H1 (cell line): Measurements from ENCODE around the gene TBX4. TPM values are rescaled to one million over a fixed set of nuclear protein-coding genes. Genes with fewer than 3 reads are reported as not detected.

Source experiments
- CTCF ChIA-PET: fragments of 300-600 bp; sonication (Branson Sonifier 250); formaldehyde crosslinking; loops from one replicate; lab custom pipeline; 2021; ENCODE audit not compliant: partially characterized antibody; lab: Charles Lee
- POLR2A ChIA-PET: fragments of 300-600 bp; sonication (Branson Sonifier 250); formaldehyde crosslinking; loops from one replicate; lab custom pipeline; 2021; ENCODE audit warnings: inconsistent platforms; ENCODE audit not compliant: partially characterized antibody; lab: Charles Lee
- DNase-seq, 2 experiments: peaks; one replicate each; pipeline versions ENCODE4 v3.0.0 to v3.0.0-alpha.2; 2010 to 2022; ENCODE audit warnings: low spot score in 2 of 2, low read depth in 1 of 2, mixed read lengths in 1 of 2
- FAIRE-seq: peaks from 2 replicates; lab custom pipeline; 2011; peaks lifted over from hg19 to GRCh38; lab: Jason Lieb, UNC
- H2AFZ ChIP-seq: 2 replicates; pipeline ENCODE4 v1.8.1; 2012; ENCODE audit warnings: low read length, inconsistent platforms
- H2AK5ac ChIP-seq: 2 replicates; pipeline ENCODE4 v1.6.1; 2013; ENCODE audit warnings: low read depth, low read length
- H2BK120ac ChIP-seq: replicated peaks from 2 replicates; pipeline ENCODE3; 2013; ENCODE audit warnings: low read depth, low read length, inconsistent platforms
- H2BK12ac ChIP-seq: 2 replicates; pipeline ENCODE4 v1.6.1; 2013; ENCODE audit warnings: low read depth, low read length
- H2BK15ac ChIP-seq: 2 replicates; pipeline ENCODE4 v1.6.1; 2013; ENCODE audit warnings: low read length
- H2BK20ac ChIP-seq: 2 replicates; pipeline ENCODE4 v1.6.1; 2013; ENCODE audit warnings: low read length
- H2BK5ac ChIP-seq: 2 replicates; pipeline ENCODE4 v1.6.1; 2013; ENCODE audit warnings: low read depth, low read length
- H3K14ac ChIP-seq: 2 replicates; pipeline ENCODE4 v1.6.1; 2013; ENCODE audit warnings: inconsistent platforms; ENCODE audit not compliant: insufficient read length
- H3K18ac ChIP-seq: 2 replicates; pipeline ENCODE4 v1.6.1; 2013; ENCODE audit warnings: low read length; ENCODE audit errors: extremely low read depth
- H3K23ac ChIP-seq: 2 replicates; pipeline ENCODE4 v1.6.1; 2013; ENCODE audit warnings: inconsistent platforms; ENCODE audit not compliant: insufficient read length
- H3K23me2 ChIP-seq: 2 replicates; pipeline ENCODE4 v1.6.1; 2013; ENCODE audit warnings: low read depth, low read length
- H3K27ac ChIP-seq: 2 replicates; pipeline ENCODE4 v1.6.1; 2011; ENCODE audit warnings: low read depth, low read length, inconsistent platforms
- H3K27me3 ChIP-seq, 4 experiments: replicated peaks in 1 of 4; 1 replicate in 1 of 4; 2 replicates in 3 of 4; pipeline versions ENCODE4 v1.6.1 to v1.8.1; 2011 to 2013; ENCODE audit warnings: low read length in 3 of 4, mild to moderate bottlenecking in 3 of 4, inconsistent platforms in 2 of 4, mixed read lengths in 2 of 4, moderate library complexity in 1 of 4; ENCODE audit not compliant: control insufficient read depth in 3 of 4, insufficient read depth in 3 of 4; ENCODE audit errors: extremely low read depth in 1 of 4
- H3K36me3 ChIP-seq, 4 experiments: 2 replicates each; pipeline versions ENCODE4 v1.6.1 to v1.8.1; 2011 to 2013; ENCODE audit warnings: mild to moderate bottlenecking in 4 of 4, low read length in 3 of 4, moderate library complexity in 2 of 4, control low read depth in 1 of 4, inconsistent platforms in 1 of 4; ENCODE audit not compliant: insufficient read depth in 4 of 4, control insufficient read depth in 2 of 4
- H3K4ac ChIP-seq: replicated peaks from 2 replicates; pipeline ENCODE3; 2013; ENCODE audit warnings: low read length, low read depth, mixed read lengths, inconsistent platforms; ENCODE audit not compliant: insufficient read length
- H3K4me1 ChIP-seq, 4 experiments: replicated peaks in 1 of 4; 1 replicate in 1 of 4; 2 replicates in 3 of 4; pipeline versions ENCODE4 v1.6.1 to v1.8.1; 2011 to 2013; ENCODE audit warnings: low read length in 3 of 4, inconsistent platforms in 2 of 4, mixed read lengths in 1 of 4; ENCODE audit not compliant: insufficient read depth in 4 of 4, control insufficient read depth in 3 of 4
- H3K4me2 ChIP-seq, 2 experiments: 2 replicates each; pipeline versions ENCODE4 v1.6.1 to v1.8.1; 2011 to 2013; ENCODE audit warnings: low read depth in 2 of 2, low read length in 2 of 2, control low read depth in 1 of 2, inconsistent platforms in 1 of 2, mild to moderate bottlenecking in 1 of 2; ENCODE audit not compliant: insufficient read depth in 1 of 2
- H3K4me3 ChIP-seq, 4 experiments: fragments of 200-600, 300-600 bp in 1 of 4; sonication (generic), shearing (Covaris generic), sonication (Bioruptor Twin) in 1 of 4; 2 replicates each; pipeline versions ENCODE4 v1.5.1 to v1.8.1; 2011 to 2016; ENCODE audit warnings: low read length in 4 of 4, low read depth in 3 of 4, control low read depth in 2 of 4, inconsistent platforms in 2 of 4, mild to moderate bottlenecking in 2 of 4, mixed read lengths in 1 of 4, moderate library complexity in 1 of 4; ENCODE audit not compliant: insufficient read depth in 2 of 4; ENCODE audit errors: extremely low read depth in 1 of 4
- H3K56ac ChIP-seq: replicated peaks from 2 replicates; pipeline ENCODE3; 2013; ENCODE audit warnings: low read depth, mild to moderate bottlenecking, mixed read lengths, low read length, inconsistent platforms; ENCODE audit not compliant: insufficient read length
- H3K79me1 ChIP-seq: 2 replicates; pipeline ENCODE4 v1.6.1; 2013; ENCODE audit warnings: low read depth, low read length, control low read depth
- H3K79me2 ChIP-seq, 2 experiments: 2 replicates each; pipeline versions ENCODE4 v1.6.1 to v1.8.1; 2012 to 2013; ENCODE audit warnings: low read length in 2 of 2, mild to moderate bottlenecking in 2 of 2, inconsistent platforms in 1 of 2; ENCODE audit not compliant: insufficient read depth in 2 of 2, control insufficient read depth in 1 of 2
- H3K9ac ChIP-seq, 4 experiments: replicated peaks in 1 of 4; 1 replicate in 1 of 4; 2 replicates in 3 of 4; pipeline versions ENCODE4 v1.6.1 to v1.8.1; 2011 to 2013; ENCODE audit warnings: low read depth in 3 of 4, low read length in 3 of 4, control low read depth in 2 of 4, mild to moderate bottlenecking in 2 of 4, moderate library complexity in 2 of 4, inconsistent platforms in 1 of 4; ENCODE audit errors: extremely low read depth in 1 of 4
- H3K9me3 ChIP-seq, 2 experiments: 2 replicates each; pipeline versions ENCODE4 v1.6.1 to v1.8.1; 2012 to 2013; ENCODE audit warnings: mild to moderate bottlenecking in 2 of 2, moderate library complexity in 2 of 2, control low read depth in 1 of 2, inconsistent platforms in 1 of 2, low read depth in 1 of 2, low read length in 1 of 2, mixed read lengths in 1 of 2; ENCODE audit not compliant: insufficient read depth in 2 of 2
- H4K20me1 ChIP-seq, 2 experiments: replicated peaks in 1 of 2; 2 replicates each; pipeline versions ENCODE3 to v1.8.1; 2011 to 2013; ENCODE audit warnings: inconsistent platforms in 2 of 2, low read length in 2 of 2, mild to moderate bottlenecking in 1 of 2; ENCODE audit not compliant: insufficient read depth in 2 of 2, control insufficient read depth in 1 of 2
- H4K5ac ChIP-seq: 2 replicates; pipeline ENCODE4 v1.6.1; 2013; ENCODE audit warnings: low read length, low read depth, mixed read lengths, inconsistent platforms; ENCODE audit not compliant: insufficient read length
- H4K8ac ChIP-seq: 2 replicates; pipeline ENCODE4 v1.8.0; 2013; ENCODE audit warnings: mild to moderate bottlenecking, moderate library complexity, low read length, inconsistent platforms; ENCODE audit not compliant: insufficient read depth; ENCODE audit errors: extremely low read depth
- H4K91ac ChIP-seq: replicated peaks from 2 replicates; pipeline ENCODE3; 2013; ENCODE audit warnings: low read length, mixed read lengths, inconsistent platforms; ENCODE audit not compliant: insufficient read length
- BACH1 ChIP-seq: IDR thresholded peaks from 2 replicates; pipeline ENCODE4 v1.6.1; 2012; ENCODE audit warnings: low read length, improper control_type of control experiment
- BCL11A ChIP-seq, 2 experiments: IDR thresholded peaks; one replicate each; pipeline ENCODE4 v1.6.1; 2011; ENCODE audit warnings: low read depth in 2 of 2, low read length in 2 of 2, mild to moderate bottlenecking in 2 of 2
- CBX5 ChIP-seq: fragments of 300-800, 300-1000 bp; sonication (generic); IDR thresholded peaks from 2 replicates; pipeline ENCODE4 v1.7.1; 2016; ENCODE audit warnings: antibody characterized with exemption, low read length, low read depth
- CBX8 ChIP-seq: fragments of 300-800, 300-1000 bp; sonication (generic); IDR thresholded peaks from 2 replicates; pipeline ENCODE4 v1.7.1; 2016; ENCODE audit warnings: low read depth, low read length, borderline replicate concordance
- CEBPB ChIP-seq: IDR thresholded peaks from 2 replicates; pipeline ENCODE4 v1.6.1; 2012; ENCODE audit warnings: low read depth, low read length
- CHD1 ChIP-seq: IDR thresholded peaks from 2 replicates; pipeline ENCODE4 v1.6.1; 2012; ENCODE audit warnings: low read depth, low read length, improper control_type of control experiment
- EZH2 ChIP-seq: fragments of 200-600 bp; sonication (generic); IDR thresholded peaks from 2 replicates; pipeline ENCODE4 v1.7.1; 2012; ENCODE audit warnings: low read depth, mild to moderate bottlenecking, moderate library complexity, low read length, inconsistent platforms; ENCODE audit not compliant: severe bottlenecking
- FOSL1 ChIP-seq: IDR thresholded peaks from 2 replicates; pipeline ENCODE4 v1.6.1; 2011; ENCODE audit warnings: mild to moderate bottlenecking, low read depth, low read length, moderate library complexity; ENCODE audit not compliant: insufficient read depth
- JUND ChIP-seq: IDR thresholded peaks from 2 replicates; pipeline ENCODE4 v1.6.1; 2011; ENCODE audit warnings: mild to moderate bottlenecking, improper control_type of control experiment, low read length
- RAD21 ChIP-seq, 2 experiments: IDR thresholded peaks in 1 of 2; conservative IDR thresholded peaks in 1 of 2; 2 replicates each; pipeline ENCODE4 v1.6.1; 2011; ENCODE audit warnings: low read depth in 2 of 2, low read length in 2 of 2, improper control_type of control experiment in 1 of 2, inconsistent platforms in 1 of 2, mild to moderate bottlenecking in 1 of 2, moderate library complexity in 1 of 2
- RXRA ChIP-seq: IDR thresholded peaks from 2 replicates; pipeline ENCODE4 v1.6.1; 2011; ENCODE audit warnings: low read depth, mild to moderate bottlenecking, low read length, moderate library complexity; ENCODE audit not compliant: insufficient read depth
- SIN3A ChIP-seq, 2 experiments: IDR thresholded peaks in 1 of 2; conservative IDR thresholded peaks in 1 of 2; 2 replicates each; pipeline ENCODE4 v1.6.1; 2011 to 2012; ENCODE audit warnings: low read length in 2 of 2, improper control_type of control experiment in 1 of 2, low read depth in 1 of 2, mild to moderate bottlenecking in 1 of 2
- SIRT6 ChIP-seq: IDR thresholded peaks from one replicate; pipeline ENCODE4 v1.7.1; 2012; ENCODE audit warnings: low read length, inconsistent platforms
- SRF ChIP-seq: IDR thresholded peaks from 2 replicates; pipeline ENCODE4 v1.6.1; 2011; ENCODE audit warnings: mild to moderate bottlenecking, low read depth, low read length, moderate library complexity
- ZNF274 ChIP-seq: IDR thresholded peaks from 2 replicates; pipeline ENCODE4 v1.7.0; 2012; ENCODE audit warnings: low read length, borderline replicate concordance; ENCODE audit errors: extremely low read depth
- WGBS, 2 experiments: shearing (Covaris generic) in 1 of 2; methylation state at CpG; one replicate each; pipeline versions ENCODE4 v1.1.6 to v1.1.7; 2013 to 2015; ENCODE audit warnings: low lambda C conversion rate in 2 of 2, mixed read lengths in 2 of 2, inconsistent platforms in 1 of 2, low coverage in 1 of 2, missing lambda C conversion rate in 1 of 2; ENCODE audit not compliant: insufficient replicate concordance in 2 of 2, insufficient coverage in 1 of 2, insufficient read length in 1 of 2; ENCODE audit errors: extremely low coverage in 1 of 2, missing lambda C conversion rate in 1 of 2; 5-methylcytosine and 5-hydroxymethylcytosine counted together
- polyA plus RNA-seq, 7 experiments: library from polyadenylated mRNA; depleted of rRNA in 3 of 7; stranded (reverse) in 5 of 7; unstranded in 2 of 7; fragments of >200 nt in 5 of 7; fragments of 200-250 nt in 2 of 7; gene quantifications; 1 replicate in 5 of 7; 2 replicates in 1 of 7; 4 replicates in 1 of 7; pipeline versions ENCODE4 v1.2.1 to v1.2.3, GENCODE V29; 2011 to 2013; ENCODE audit warnings: missing spikeins in 2 of 7, mixed read lengths in 2 of 7
- total RNA-seq: library from RNA; stranded (reverse); fragmentation: NEBNext Ultra II Directional; extraction: Animal tissue kit (Norgen Biotek cat#: 25700); gene quantifications from 2 replicates; pipeline ENCODE4 v1.2.1, GENCODE V29; 2021

TBX4 gene
- total and polyA plus RNA-seq, 2 of the 8 experiments (the other 6 are each of a cell fraction or from before 2014, with no cell fraction given): 0.02 TPM; not detected in 1

DNA sequence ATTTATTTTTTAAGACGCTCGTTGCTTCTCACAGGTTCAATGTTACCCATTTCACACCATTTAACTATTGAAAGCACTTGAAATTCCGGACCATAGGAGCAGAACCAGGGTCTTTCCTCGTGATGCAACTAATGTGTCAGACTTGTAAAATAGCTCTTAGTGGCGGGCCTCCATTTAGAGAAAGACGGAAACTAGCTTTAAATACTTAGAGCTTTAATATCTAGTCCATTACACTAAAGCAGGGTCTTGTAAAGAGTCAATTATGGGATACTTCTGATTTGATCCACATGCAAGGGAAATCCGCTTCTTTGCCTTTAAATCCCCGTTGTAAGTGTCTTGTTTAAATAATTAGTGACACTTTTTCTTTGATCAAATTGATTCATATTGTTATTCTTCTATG is 82.2 kb downstream of the TBX4 start:
- POLR2A ChIA-PET: no interaction called here
- no peak for TF ChIP-seq SIRT6
- TF ChIP-seq CHD1: no peak
- TF ChIP-seq SIN3A (conservative IDR thresholded peaks at IDR 0.05 in 1 of 2, IDR thresholded peaks at IDR 0.05 in 1 of 2; ENCODE audit: low read depth in 1 of 2, low read length in 2 of 2): no peak
- no peak for TF ChIP-seq BACH1
- no peak for TF ChIP-seq JUND
- no peak for TF ChIP-seq CEBPB
- TF ChIP-seq SRF: no peak
- TF ChIP-seq EZH2: no peak
- TF ChIP-seq CBX5: no peak
- no peak for TF ChIP-seq FOSL1
- TF ChIP-seq RAD21 (IDR thresholded peaks at IDR 0.05 in 1 of 2, conservative IDR thresholded peaks at IDR 0.05 in 1 of 2; ENCODE audit: low read depth in 2 of 2, low read length in 2 of 2): no peak
- no peak for TF ChIP-seq CBX8
- no peak for TF ChIP-seq ZNF274
- TF ChIP-seq BCL11A (IDR thresholded peaks at IDR 0.05; ENCODE audit: low read depth in 2 of 2, low read length in 2 of 2): no peak
- TF ChIP-seq RXRA: no peak

More for the DNA sequence above, 82.2 kb downstream of the TBX4 start:
- no peak overlapping the region for H4K5ac ChIP-seq
- H3K27me3 ChIP-seq: no peaks in the 10 kb centered on the region
- no peak overlapping the region for H3K4ac ChIP-seq
- H3K9ac ChIP-seq: no peak overlapping the region
- WGBS, 2 experiments: 82% methylated on average over 8 of the region's 8 CpGs; no CpG with 5 or more reads in 1 of the 2 experiments
- H4K8ac ChIP-seq: no peak overlapping the region
- no peak overlapping the region for H2AFZ ChIP-seq
- H3K79me2 ChIP-seq: no peaks in the 10 kb centered on the region
- H3K79me1 ChIP-seq: no peaks in the 10 kb centered on the region
- H2BK120ac ChIP-seq: no peak overlapping the region
- no peak overlapping the region for H2BK15ac ChIP-seq
- no peaks in the 10 kb centered on the region for H3K23me2 ChIP-seq
- CTCF ChIA-PET: interaction anchor here (1.2 to 1.3 kb wide), 2 partner anchors 8 to 10 kb away, joined by 3 to 4 read pairs; no protein-coding TSS in a partner anchor
- FAIRE-seq (no peak), DNase-seq (no peak)
- no peaks in the 10 kb centered on the region; a peak in 1 of 8 replicates for H3K36me3 ChIP-seq
- no peak overlapping the region for H4K91ac ChIP-seq
- no peak overlapping the region for H3K4me3 ChIP-seq
- H2AK5ac ChIP-seq: no peak overlapping the region
- H3K14ac ChIP-seq: no peak overlapping the region
- no peaks in the 10 kb centered on the region for H3K4me1 ChIP-seq
- H3K27ac ChIP-seq: no peak overlapping the region
- H2BK20ac ChIP-seq: no peak overlapping the region
- no peak overlapping the region for H2BK12ac ChIP-seq
- H3K18ac ChIP-seq: no peak overlapping the region
- no peaks in the 10 kb centered on the region for H4K20me1 ChIP-seq
- H3K4me2 ChIP-seq: no peak overlapping the region
- H2BK5ac ChIP-seq: no peak overlapping the region
- no peak overlapping the region for H3K23ac ChIP-seq
- H3K56ac ChIP-seq: no peak overlapping the region
- no peaks in the 10 kb centered on the region for H3K9me3 ChIP-seq
